ENCODE data around the gene SERPINE1.

DNA sequence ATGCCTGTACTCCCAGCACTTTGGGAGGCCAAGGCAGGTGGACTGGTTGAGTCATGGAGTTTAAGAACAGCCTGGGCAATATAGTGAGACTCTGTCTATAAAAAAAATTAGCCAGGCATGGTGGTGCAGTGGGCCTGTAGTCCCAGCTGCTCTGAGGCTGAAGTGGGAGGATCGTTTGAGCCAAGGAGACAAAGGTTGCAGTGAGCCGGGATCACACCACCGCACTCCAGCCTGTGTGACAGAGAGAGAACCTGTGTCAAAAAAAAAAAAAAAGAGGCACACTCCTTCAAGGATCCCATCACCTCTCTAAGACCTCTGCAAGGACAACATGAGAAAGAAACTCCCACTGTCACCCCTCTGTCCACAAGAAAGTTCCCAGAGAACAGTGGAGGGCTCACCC is 48.8 kb downstream of the SERPINE1 start:
- no peak for TF ChIP-seq GATA2 (IDR thresholded peaks at IDR 0.05; ENCODE audit: low read depth, low read length)
- no peak for TF ChIP-seq GATA3 (IDR thresholded peaks at IDR 0.05; ENCODE audit: low read depth, low read length)
